Gastroesophageal sphincter (tissue), 4 donors: ENCODE measurements around the gene SLC22A6. TPM values are rescaled to one million over a fixed set of nuclear protein-coding genes. Genes with fewer than 3 reads are reported as not detected.

ENCODE experiments used
- ATAC-seq: fragments of 150-250 bp; one replicate; pipeline ENCODE4 v1.9.1; 2016; ENCODE audit warnings: mild to moderate bottlenecking, moderate library complexity
- H3K27ac ChIP-seq, 4 donors: fragments of 200-600 bp; sonication (generic) in 3 of 4; 1 replicate in 3 of 4; 2 replicates in 1 of 4; pipeline ENCODE4 v1.5.1; 2016 to 2019
- H3K27me3 ChIP-seq: fragments of 200-600 bp; sonication (generic); one replicate; pipeline ENCODE4 v1.5.1; 2019
- H3K36me3 ChIP-seq, 2 donors: fragments of 200-600 bp; sonication (generic); one replicate each; pipeline ENCODE4 v1.5.1; 2019; ENCODE audit warnings: control low read depth in 1 of 2
- H3K4me1 ChIP-seq, 3 donors: fragments of 200-600 bp; sonication (generic); 1 replicate in 2 of 3; 2 replicates in 1 of 3; pipeline ENCODE4 v1.5.1; 2016 to 2019; ENCODE audit warnings: control low read depth in 2 of 3
- H3K4me3 ChIP-seq, 2 donors: fragments of 200-600 bp; sonication (generic); one replicate each; pipeline ENCODE4 v1.5.1; 2019; ENCODE audit warnings: mild to moderate bottlenecking in 1 of 2, moderate library complexity in 1 of 2
- H3K9me3 ChIP-seq, 3 donors: fragments of 200-600 bp; sonication (generic); one replicate each; pipeline ENCODE4 v1.5.1; 2017 to 2019; ENCODE audit warnings: control low read depth in 2 of 3
- EP300 ChIP-seq: sonication (generic); formaldehyde crosslinking; IDR thresholded peaks from one replicate; pipeline ENCODE4 v1.6.1; 2017; ENCODE audit warnings: antibody characterized with exemption, mild to moderate bottlenecking
- POLR2A ChIP-seq, 2 donors: fragments of 450-650 bp; IDR thresholded peaks; one replicate each; pipeline ENCODE4 v1.6.1; 2017; ENCODE audit warnings: antibody characterized with exemption in 2 of 2, mild to moderate bottlenecking in 2 of 2, moderate library complexity in 1 of 2
- POLR2AphosphoS5 ChIP-seq: sonication (generic); formaldehyde crosslinking; IDR thresholded peaks from one replicate; pipeline ENCODE4 v1.6.1; 2017; ENCODE audit warnings: antibody characterized with exemption
- WGBS, 2 donors: methylation state at CpG; one replicate each; pipeline ENCODE4 v1.1.5; 2018; ENCODE audit warnings: low coverage in 1 of 2; 5-methylcytosine and 5-hydroxymethylcytosine counted together
- total RNA-seq, 4 donors: library from RNA; depleted of rRNA; stranded (reverse); fragments of >200 nt; gene quantifications; one replicate each; pipeline ENCODE4 v1.1.0, GENCODE V29; 2016
- TF ChIP-seq, protein P1 (sequence below), 4 experiments: fragments of 200-600 bp in 2 of 4; fragments of 450-650 bp in 2 of 4; sonication (generic) in 1 of 4; IDR thresholded peaks; one replicate each; pipeline ENCODE4 v1.5.1; 2017 to 2019; ENCODE audit warnings: antibody characterized with exemption in 4 of 4, mild to moderate bottlenecking in 2 of 4, moderate library complexity in 2 of 4

Gene SLC22A6
- total RNA-seq, 4 donors from 2014 or later = not detected

DNA sequence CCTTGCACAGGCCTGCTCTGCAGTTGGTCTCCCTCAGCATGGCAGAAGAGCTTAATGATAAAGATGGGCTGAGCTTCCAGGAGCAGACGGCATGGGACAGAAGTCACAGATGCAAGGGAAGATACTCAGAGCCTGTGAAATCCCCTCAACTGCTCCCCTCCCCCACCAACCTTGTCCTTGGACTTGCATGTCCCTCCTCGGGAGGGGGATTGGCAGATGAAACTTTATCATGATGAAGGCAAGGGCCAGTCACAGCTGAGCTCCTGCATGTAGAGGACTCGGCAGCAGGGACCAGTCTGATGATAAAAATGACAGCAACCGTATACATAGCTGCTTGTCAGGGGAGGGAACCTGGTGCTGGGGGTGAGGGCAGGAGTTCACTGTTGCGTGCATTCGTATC lies 37.7 kb upstream of the SLC22A6 start:
- Histone ChIP-seq H3K27me3 (no peaks in the 10 kb centered on the region), H3K9me3 (no peaks in the 10 kb centered on the region), H3K4me1 (peaks cover 0 to 12% (median 4%) of the 10 kb centered on the region in 3 donors), H3K27ac (no peak overlapping the region), H3K4me3 (no peak overlapping the region), H3K36me3 (no peaks in the 10 kb centered on the region)
- 93 to 96% methylated on average over 3 to 4 of the region's 6 CpGs for WGBS, 2 donors
- ATAC-seq = no peak
- TF ChIP-seq, protein P1, sequence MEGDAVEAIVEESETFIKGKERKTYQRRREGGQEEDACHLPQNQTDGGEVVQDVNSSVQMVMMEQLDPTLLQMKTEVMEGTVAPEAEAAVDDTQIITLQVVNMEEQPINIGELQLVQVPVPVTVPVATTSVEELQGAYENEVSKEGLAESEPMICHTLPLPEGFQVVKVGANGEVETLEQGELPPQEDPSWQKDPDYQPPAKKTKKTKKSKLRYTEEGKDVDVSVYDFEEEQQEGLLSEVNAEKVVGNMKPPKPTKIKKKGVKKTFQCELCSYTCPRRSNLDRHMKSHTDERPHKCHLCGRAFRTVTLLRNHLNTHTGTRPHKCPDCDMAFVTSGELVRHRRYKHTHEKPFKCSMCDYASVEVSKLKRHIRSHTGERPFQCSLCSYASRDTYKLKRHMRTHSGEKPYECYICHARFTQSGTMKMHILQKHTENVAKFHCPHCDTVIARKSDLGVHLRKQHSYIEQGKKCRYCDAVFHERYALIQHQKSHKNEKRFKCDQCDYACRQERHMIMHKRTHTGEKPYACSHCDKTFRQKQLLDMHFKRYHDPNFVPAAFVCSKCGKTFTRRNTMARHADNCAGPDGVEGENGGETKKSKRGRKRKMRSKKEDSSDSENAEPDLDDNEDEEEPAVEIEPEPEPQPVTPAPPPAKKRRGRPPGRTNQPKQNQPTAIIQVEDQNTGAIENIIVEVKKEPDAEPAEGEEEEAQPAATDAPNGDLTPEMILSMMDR (IDR thresholded peaks at IDR 0.05) = no peak
- no peak for TF ChIP-seq POLR2AphosphoS5

DNA sequence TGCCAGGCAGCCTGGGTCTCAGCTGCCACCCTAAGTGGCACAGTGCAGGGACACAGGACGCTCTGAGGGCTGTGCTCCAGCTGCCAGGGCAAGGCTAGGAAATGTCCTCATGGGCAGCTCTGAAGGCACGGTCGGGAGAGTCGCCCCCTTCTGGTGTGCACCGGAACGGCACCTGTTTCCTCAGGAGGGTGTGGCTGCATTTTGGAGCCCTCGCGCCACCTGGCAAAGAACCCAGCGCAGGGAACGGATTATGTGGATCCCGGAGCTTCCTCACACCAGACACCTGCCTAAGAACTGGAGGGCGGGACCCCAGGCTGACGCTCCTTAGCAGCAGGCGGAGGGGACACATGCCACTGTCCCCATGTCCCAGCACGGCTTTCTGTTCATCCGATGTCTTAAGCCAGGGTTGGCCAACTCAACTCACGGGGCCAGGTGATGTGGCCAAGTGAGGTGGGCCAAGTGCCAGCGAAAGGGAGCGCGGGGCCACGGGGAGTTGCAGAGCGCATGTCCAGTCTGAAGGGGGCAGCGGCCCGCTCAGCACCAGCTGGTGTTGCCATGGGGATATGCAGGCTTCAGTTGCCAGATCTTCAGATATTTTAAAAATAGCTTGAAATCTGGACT lies 36.0 kb upstream of the SLC22A6 start:
- Histone ChIP-seq H3K9me3 (no peaks in the 10 kb centered on the region), H3K4me1 (peaks cover 0 to 23% (median 4%) of the 10 kb centered on the region in 3 donors), H3K27me3 (no peaks in the 10 kb centered on the region), H3K27ac (no peak overlapping the region), H3K4me3 (no peak overlapping the region), H3K36me3 (no peaks in the 10 kb centered on the region)
- WGBS, 2 donors = 80 to 82% methylated on average over 4 to 11 of the region's 24 CpGs
- no peak for ATAC-seq
- no peak for TF ChIP-seq POLR2A (IDR thresholded peaks at IDR 0.05)
- TF ChIP-seq EP300 = no peak
- TF ChIP-seq, protein P1 (IDR thresholded peaks at IDR 0.05) = no peak
- TF ChIP-seq POLR2AphosphoS5 = no peak

DNA sequence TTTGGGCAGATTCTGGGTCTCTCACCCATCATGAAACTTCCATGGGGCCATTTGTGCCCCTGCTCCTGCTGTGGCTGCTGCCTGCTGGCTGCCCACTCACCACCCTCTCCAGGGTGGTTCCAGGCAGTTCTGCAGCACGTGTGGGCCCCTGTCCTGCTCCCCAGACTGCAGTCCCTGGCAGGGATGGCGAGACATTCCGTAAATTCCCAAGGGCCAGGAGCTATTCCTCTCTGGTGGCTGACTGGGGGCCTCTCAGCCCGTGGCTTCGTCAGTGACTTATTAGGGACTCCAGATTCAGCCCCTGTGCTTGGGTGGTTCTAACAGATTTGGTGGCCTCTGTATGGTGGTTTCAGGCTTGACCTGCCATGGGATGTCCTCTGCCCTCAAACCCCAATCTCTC lies 34.7 kb upstream of the SLC22A6 start:
- H3K27ac ChIP-seq = no peak overlapping the region
- TF ChIP-seq, protein P1 (IDR thresholded peaks at IDR 0.05) = no peak
- TF ChIP-seq POLR2A (IDR thresholded peaks at IDR 0.05) = no peak
- no peak for TF ChIP-seq EP300
- no peak for TF ChIP-seq POLR2AphosphoS5

DNA sequence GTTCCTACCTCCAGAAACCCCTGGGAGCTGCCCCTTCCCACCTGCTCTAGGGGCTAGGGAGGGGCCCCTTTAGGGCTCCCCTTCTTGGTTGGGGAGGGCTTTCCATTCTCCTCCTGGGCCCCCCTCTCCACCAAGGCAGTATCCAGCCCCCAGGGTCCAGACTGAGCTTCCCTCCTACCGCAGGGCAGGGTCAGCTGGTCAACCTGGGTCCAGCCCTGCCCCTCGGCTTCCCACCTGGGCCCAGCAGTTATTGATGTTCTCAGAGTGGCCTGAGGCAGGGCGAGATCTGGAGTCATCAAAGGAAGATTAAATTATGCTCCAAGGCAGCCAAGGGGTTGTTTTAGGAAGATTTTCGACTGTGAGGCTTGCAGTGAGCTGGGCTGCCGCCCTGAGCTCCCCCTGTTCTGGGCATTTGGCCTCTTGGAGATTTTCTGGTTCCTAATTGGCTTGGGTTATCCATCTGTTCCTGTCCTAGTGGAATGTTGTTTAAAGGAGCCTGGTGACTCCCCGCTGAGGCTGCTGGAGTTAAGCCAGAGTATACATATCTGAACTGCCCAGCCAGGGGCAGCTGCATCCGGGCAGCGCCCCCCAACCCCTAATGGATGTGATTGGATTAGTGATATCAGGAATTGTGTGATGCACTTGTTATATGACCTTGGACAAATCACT lies 32.7 kb upstream of the SLC22A6 start:
- Histone ChIP-seq H3K4me1 (peaks cover 0 to 17% (median 0%) of the 10 kb centered on the region in 3 donors), H3K27ac (peak overlapping the region in 1 of 4 donors; percentile 30), H3K9me3 (no peaks in the 10 kb centered on the region), H3K27me3 (peaks cover 5% of the 10 kb centered on the region), H3K36me3 (no peaks in the 10 kb centered on the region), H3K4me3 (no peak overlapping the region)
- ATAC-seq = no peak
- 3% methylated on average over 5 of the region's 8 CpGs; no CpG with 5 or more reads in 1 of the 2 donors for WGBS, 2 donors
- TF ChIP-seq, protein P1 (IDR thresholded peaks at IDR 0.05) = no peak
- no peak for TF ChIP-seq POLR2AphosphoS5
- TF ChIP-seq POLR2A (IDR thresholded peaks at IDR 0.05) = no peak
- no peak for TF ChIP-seq EP300

More for the DNA sequence above, 34.7 kb upstream of the SLC22A6 start:
- Histone ChIP-seq H3K4me3 (no peak overlapping the region), H3K36me3 (no peaks in the 10 kb centered on the region), H3K9me3 (no peaks in the 10 kb centered on the region), H3K4me1 (peaks cover 0 to 25% (median 4%) of the 10 kb centered on the region in 3 donors), H3K27me3 (peaks cover 5% of the 10 kb centered on the region)
- ATAC-seq = no peak
- WGBS, 2 donors = 65% methylated on average over 4 of the region's 5 CpGs; no CpG with 5 or more reads in 1 of the 2 donors
